Psoas muscle (tissue), 8 donors: ENCODE measurements around the gene SERHL2. TPM values are rescaled to one million over a fixed set of nuclear protein-coding genes. Genes with fewer than 3 reads are reported as not detected.

Source experiments
- ATAC-seq, 4 donors: fragments of 200-7000 bp; cut with Tn5 transposase; one replicate each; pipeline ENCODE4 v1.9.1; 2020; ENCODE audit warnings: moderate library complexity in 3 of 4, mild to moderate bottlenecking in 2 of 4
- DNase-seq, 2 donors: peaks; one replicate each; pipeline ENCODE4 v3.0.0-alpha.2; 2020
- H3K27ac ChIP-seq: fragments of 200-600 bp; one replicate; pipeline ENCODE4 v1.8.0; 2022
- H3K27me3 ChIP-seq, 3 donors: fragments of 200-600 bp in 1 of 3; one replicate each; pipeline versions ENCODE4 v1.6.1 to v1.8.0; 2013 to 2022; ENCODE audit warnings: low read length in 2 of 3, mild to moderate bottlenecking in 2 of 3, moderate library complexity in 1 of 3; ENCODE audit not compliant: insufficient read depth in 3 of 3
- H3K36me3 ChIP-seq, 2 donors: fragments of 200-600 bp in 1 of 2; one replicate each; pipeline versions ENCODE4 v1.6.1 to v1.8.0; 2013 to 2022; ENCODE audit warnings: low read depth in 1 of 2, mild to moderate bottlenecking in 1 of 2, moderate library complexity in 1 of 2; ENCODE audit not compliant: insufficient read depth in 1 of 2
- H3K4me1 ChIP-seq: fragments of 200-600 bp; one replicate; pipeline ENCODE4 v1.8.0; 2022
- H3K4me3 ChIP-seq: fragments of 200-600 bp; one replicate; pipeline ENCODE4 v1.8.0; 2022; ENCODE audit warnings: mild to moderate bottlenecking
- H3K9me3 ChIP-seq: fragments of 200-600 bp; one replicate; pipeline ENCODE4 v1.8.0; 2022
- WGBS, 3 donors: extraction: QIAGEN DNeasy Blood & Tissue Kit; methylation state at CpG; one replicate each; pipeline versions ENCODE4 v1.1.6 to v1.1.7; 2013; 5-methylcytosine and 5-hydroxymethylcytosine counted together
- intact Hi-C, 2 donors: fragments of 100-400 bp; cut with DNase I; formaldehyde crosslinking; loops; one replicate each; pipeline versions ENCODE4 v1.11.0 to v1.14.2; 2022
- polyA plus RNA-seq, 3 donors: library from polyadenylated mRNA; stranded (reverse); fragments of 200-250 nt; gene quantifications; one replicate each; pipeline ENCODE4 v1.2.3, GENCODE V29; 2013
- total RNA-seq, 4 donors: library from RNA; stranded (reverse); fragmentation: NEBNext Ultra II Directional in 2 of 4; extraction: Animal tissue kit (Norgen Biotek cat#: 25700) in 2 of 4; gene quantifications; one replicate each; pipeline versions ENCODE4 v1.2.1 to v1.2.4, GENCODE V29; 2021 to 2023
- TF ChIP-seq, protein P1 (sequence below): fragments of 200-600 bp; IDR thresholded peaks from one replicate; pipeline ENCODE4 v1.8.0; 2022; ENCODE audit warnings: antibody characterized with exemption
- donor health status: healthy with polysubstance abuse.
- donor health status: DM: no; HTN: no; CAD: no; lungs with moderate emphysema.
- donor health status: Bipolar disorder and iron deficiency.
- donor health status: healthy.
- donor health status: DM: yes; HTN: yes; CAD: no.
- donor health status: DM: no; HTN: no; CAD: no.
- donor health status: DM: no; HTN: no; CAD: no.
- donor health status: DM: yes; HTN: yes; CAD: no.

Gene SERHL2
- total and polyA plus RNA-seq, 7 donors, result 0.82 to 1.6 (median 1.1) TPM

GRCh38 chr22:42584364-42584940 is 30.7 kb downstream of the SERHL2 start:
- Histone ChIP-seq H3K36me3 (peaks cover 2 to 73% of the 10 kb centered on the region in 2 donors), H3K4me1 (peaks cover 4% of the 10 kb centered on the region), H3K27ac (no peak overlapping the region), H3K9me3 (no peaks in the 10 kb centered on the region), H3K4me3 (no peak overlapping the region), H3K27me3 (no peaks in the 10 kb centered on the region)
- no peak for ATAC-seq
- intact Hi-C loops, result no loop called here
- TF ChIP-seq, protein P1, sequence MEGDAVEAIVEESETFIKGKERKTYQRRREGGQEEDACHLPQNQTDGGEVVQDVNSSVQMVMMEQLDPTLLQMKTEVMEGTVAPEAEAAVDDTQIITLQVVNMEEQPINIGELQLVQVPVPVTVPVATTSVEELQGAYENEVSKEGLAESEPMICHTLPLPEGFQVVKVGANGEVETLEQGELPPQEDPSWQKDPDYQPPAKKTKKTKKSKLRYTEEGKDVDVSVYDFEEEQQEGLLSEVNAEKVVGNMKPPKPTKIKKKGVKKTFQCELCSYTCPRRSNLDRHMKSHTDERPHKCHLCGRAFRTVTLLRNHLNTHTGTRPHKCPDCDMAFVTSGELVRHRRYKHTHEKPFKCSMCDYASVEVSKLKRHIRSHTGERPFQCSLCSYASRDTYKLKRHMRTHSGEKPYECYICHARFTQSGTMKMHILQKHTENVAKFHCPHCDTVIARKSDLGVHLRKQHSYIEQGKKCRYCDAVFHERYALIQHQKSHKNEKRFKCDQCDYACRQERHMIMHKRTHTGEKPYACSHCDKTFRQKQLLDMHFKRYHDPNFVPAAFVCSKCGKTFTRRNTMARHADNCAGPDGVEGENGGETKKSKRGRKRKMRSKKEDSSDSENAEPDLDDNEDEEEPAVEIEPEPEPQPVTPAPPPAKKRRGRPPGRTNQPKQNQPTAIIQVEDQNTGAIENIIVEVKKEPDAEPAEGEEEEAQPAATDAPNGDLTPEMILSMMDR, result no peak
- no peak for DNase-seq
- WGBS, 3 donors, result 88 to 91% (median 89%) methylated on average over 4 of the region's 4 CpGs

- no peak for DNase-seq
- Histone ChIP-seq H3K36me3 (peaks cover 2 to 74% of the 10 kb centered on the region in 2 donors), H3K27ac (no peak overlapping the region), H3K27me3 (no peaks in the 10 kb centered on the region), H3K4me3 (no peak overlapping the region), H3K4me1 (peaks cover 4% of the 10 kb centered on the region), H3K9me3 (no peaks in the 10 kb centered on the region)
- TF ChIP-seq, protein P1, result no peak
- 77 to 81% (median 79%) methylated on average over 8 of the region's 8 CpGs for WGBS, 3 donors
- ATAC-seq, result no peak
- intact Hi-C loops, result no loop called here
Measured at GRCh38 chr22:42585096-42585495, 31.3 kb downstream of the SERHL2 start.

GRCh38 chr22:42586381-42586780 is 32.6 kb downstream of the SERHL2 start:
- Histone ChIP-seq H3K27me3 (no peaks in the 10 kb centered on the region), H3K4me3 (no peak overlapping the region), H3K4me1 (peaks cover 4% of the 10 kb centered on the region), H3K36me3 (peaks cover 4 to 87% of the 10 kb centered on the region in 2 donors), H3K27ac (no peak overlapping the region), H3K9me3 (no peaks in the 10 kb centered on the region)
- TF ChIP-seq, protein P1, result no peak
- ATAC-seq (no peak), DNase-seq (no peak)
- 91 to 95% (median 95%) methylated on average over 4 of the region's 4 CpGs for WGBS, 3 donors
- intact Hi-C loops, result no loop called here

DNA sequence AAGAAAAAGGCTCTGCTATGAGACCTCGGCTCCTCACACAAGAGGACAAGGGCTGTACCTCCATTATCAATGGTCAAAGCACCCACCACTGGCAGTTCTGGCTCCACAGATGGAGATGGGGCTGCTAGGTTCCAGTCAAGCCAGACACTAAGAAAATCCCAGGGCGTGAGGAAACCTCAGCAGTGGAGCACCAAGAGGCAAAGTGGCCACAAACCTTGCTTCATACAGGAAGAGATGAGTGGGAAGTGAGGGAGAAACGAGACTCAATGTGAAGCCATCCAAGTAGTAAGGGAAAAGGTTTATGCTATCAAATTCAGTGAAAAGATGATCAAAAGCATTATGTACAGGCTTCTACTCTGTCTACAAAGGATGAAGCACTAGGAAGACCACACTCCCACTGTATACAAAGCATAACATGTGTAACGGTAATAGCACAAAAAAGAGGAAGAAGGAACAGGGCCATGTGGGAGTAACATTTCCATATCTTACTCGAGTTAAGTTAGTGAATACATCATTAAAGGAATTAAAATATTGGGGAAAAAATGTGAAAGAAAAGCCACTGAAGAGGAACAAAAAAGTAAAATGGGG is 33.9 kb downstream of the SERHL2 start:
- no peaks in the 10 kb centered on the region for H3K4me1 ChIP-seq
- peaks cover 6 to 99% of the 10 kb centered on the region in 2 donors for H3K36me3 ChIP-seq
- ATAC-seq (no peak), DNase-seq (no peak)
- no peaks in the 10 kb centered on the region for H3K9me3 ChIP-seq
- TF ChIP-seq, protein P1, result no peak
- no peak overlapping the region for H3K4me3 ChIP-seq
- 82 to 90% (median 87%) methylated on average over 5 of the region's 5 CpGs for WGBS, 3 donors
- intact Hi-C loops, result no loop called here
- no peak overlapping the region for H3K27ac ChIP-seq
- no peaks in the 10 kb centered on the region for H3K27me3 ChIP-seq

GRCh38 chr22:42591987-42592386 is 38.2 kb downstream of the SERHL2 start:
- Histone ChIP-seq H3K9me3 (no peaks in the 10 kb centered on the region), H3K27me3 (no peaks in the 10 kb centered on the region), H3K36me3 (peaks cover 20 to 99% of the 10 kb centered on the region in 2 donors), H3K4me3 (no peak overlapping the region), H3K27ac (no peak overlapping the region), H3K4me1 (no peaks in the 10 kb centered on the region)
- ATAC-seq (no peak), DNase-seq (no peak)
- WGBS, 3 donors, result 94 to 97% (median 96%) methylated on average over 12 of the region's 12 CpGs
- intact Hi-C loops, result no loop called here
- TF ChIP-seq, protein P1, result no peak
